HepG2 (cell line): ENCODE results near the gene GRM1. TPM values are rescaled to one million over a fixed set of nuclear protein-coding genes. Genes with fewer than 3 reads are reported as not detected.

Experiments used
- ATAC-seq: fragments of 200-7000 bp; cut with Tn5 transposase; 3 replicates; pipeline ENCODE4 v1.9.1; 2020; ENCODE audit warnings: mild to moderate bottlenecking, moderate library complexity
- BruUV-seq: library from RNA; stranded (reverse); fragments of 400-500 nt; replicated peaks from 2 replicates; lab custom pipeline; 2021; lab: Mats Ljungman, UMichigan
- CTCF ChIA-PET: fragments of 300-600 bp; formaldehyde crosslinking; extraction: SDS; loops from one replicate; lab custom pipeline; 2021; ENCODE audit warnings: low total read pairs, inconsistent platforms, low intra/inter-chr PET ratio; lab: Yijun Ruan, JAX
- POLR2A ChIA-PET: fragments of 350-600 bp; sonication (Branson Sonifier 250); formaldehyde crosslinking; loops from one replicate; lab custom pipeline; 2020; ENCODE audit warnings: antibody characterized with exemption, inconsistent platforms; lab: Yijun Ruan, JAX
- DNase-seq: peaks from one replicate; pipeline ENCODE4 v3.0.0-alpha.2; 2015; ENCODE audit warnings: low spot score
- FAIRE-seq: peaks from 3 replicates; lab custom pipeline; 2011; peaks lifted over from hg19 to GRCh38; lab: Jason Lieb, UNC
- H2AFZ ChIP-seq: one replicate; pipeline ENCODE4 v1.6.1; 2011; ENCODE audit warnings: low read length, inconsistent platforms
- H3K27ac ChIP-seq: fragments of 300-600 bp; 3 replicates; pipeline ENCODE4 v1.8.0; 2011; ENCODE audit warnings: mixed run types, mild to moderate bottlenecking, mixed read lengths, low read length, inconsistent platforms; ENCODE audit not compliant: insufficient read depth; ENCODE audit errors: extremely low read length
- H3K27me3 ChIP-seq, 2 experiments: fragments of 200-600 bp in 1 of 2; 2 replicates in 1 of 2; 3 replicates in 1 of 2; pipeline versions ENCODE4 v1.6.0 to v1.8.0; 2011; ENCODE audit warnings: low read length in 2 of 2, mild to moderate bottlenecking in 2 of 2, moderate library complexity in 2 of 2, inconsistent platforms in 1 of 2; ENCODE audit not compliant: insufficient read depth in 2 of 2, control insufficient read depth in 1 of 2
- H3K36me3 ChIP-seq, 2 experiments: fragments of 200-600 bp in 1 of 2; replicated peaks in 1 of 2; 2 replicates in 1 of 2; 3 replicates in 1 of 2; pipeline versions ENCODE4 v1.5.1 to v1.8.0; 2011; ENCODE audit warnings: low read length in 2 of 2, inconsistent platforms in 1 of 2; ENCODE audit not compliant: insufficient read depth in 2 of 2, control insufficient read depth in 1 of 2
- H3K4me1 ChIP-seq: 2 replicates; pipeline ENCODE4 v1.5.1; 2012; ENCODE audit warnings: low read length, inconsistent platforms; ENCODE audit not compliant: insufficient read depth
- H3K4me2 ChIP-seq: 2 replicates; pipeline ENCODE4 v1.6.0; 2011; ENCODE audit warnings: low read depth, low read length, inconsistent platforms
- H3K4me3 ChIP-seq, 3 experiments: fragments of 200-600 bp in 1 of 3; sonication (generic), shearing (Covaris generic) in 1 of 3; replicated peaks in 1 of 3; 2 replicates each; pipeline ENCODE4 v1.5.1; 2011 to 2016; ENCODE audit warnings: low read length in 3 of 3, inconsistent platforms in 2 of 3, low read depth in 2 of 3, mild to moderate bottlenecking in 2 of 3, control low read depth in 1 of 3, mixed read lengths in 1 of 3; ENCODE audit not compliant: insufficient read depth in 1 of 3
- H3K79me2 ChIP-seq: one replicate; pipeline ENCODE4 v1.6.1; 2011; ENCODE audit warnings: low read length, inconsistent platforms; ENCODE audit not compliant: insufficient read depth
- H3K9ac ChIP-seq: 2 replicates; pipeline ENCODE4 v1.6.0; 2011; ENCODE audit warnings: mild to moderate bottlenecking, low read depth, low read length, inconsistent platforms; ENCODE audit not compliant: insufficient read depth
- H3K9me3 ChIP-seq: 2 replicates; pipeline ENCODE4 v1.5.1; 2012; ENCODE audit warnings: mild to moderate bottlenecking, low read length
- H4K20me1 ChIP-seq: 2 replicates; pipeline ENCODE4 v1.6.0; 2011; ENCODE audit warnings: inconsistent platforms, mild to moderate bottlenecking, low read length, moderate library complexity; ENCODE audit not compliant: insufficient read depth
- CCAR2 ChIP-seq: fragments of 200-400 bp; formaldehyde crosslinking; optimal IDR thresholded peaks from 2 replicates; pipeline ENCODE3; 2018; ENCODE audit warnings: low read depth, mild to moderate bottlenecking, low read length, moderate library complexity
- KLF16 ChIP-seq, 2 experiments: sonication (generic) in 1 of 2; formaldehyde crosslinking in 1 of 2; IDR thresholded peaks; 2 replicates each; pipeline versions ENCODE4 v1.6.1 to v1.8.0; 2016 to 2023; ENCODE audit warnings: missing genetic modification reagents in 2 of 2, missing compliant biosample characterization in 1 of 2
- LCORL ChIP-seq, 2 experiments: fragments of 450-650 bp in 1 of 2; sonication (generic) in 1 of 2; formaldehyde crosslinking in 1 of 2; IDR thresholded peaks; 2 replicates each; pipeline versions ENCODE4 v1.5.0 to v1.6.1; 2017 to 2020; ENCODE audit warnings: antibody characterized with exemption in 1 of 2, missing genetic modification reagents in 1 of 2
- NFIB ChIP-seq: sonication (generic); formaldehyde crosslinking; IDR thresholded peaks from 2 replicates; pipeline ENCODE4 v1.9.0; 2021; ENCODE audit warnings: missing genetic modification reagents, mild to moderate bottlenecking, borderline replicate concordance
- REST ChIP-seq, 2 experiments: IDR thresholded peaks; 2 replicates each; pipeline ENCODE4 v1.6.1; 2011 to 2012; ENCODE audit warnings: low read length in 2 of 2, borderline replicate concordance in 1 of 2, low read depth in 1 of 2, mild to moderate bottlenecking in 1 of 2, moderate library complexity in 1 of 2
- ZNF598 ChIP-seq: sonication (generic); formaldehyde crosslinking; IDR thresholded peaks from 2 replicates; pipeline ENCODE4 v1.5.1; 2020; ENCODE audit warnings: mild to moderate bottlenecking, missing genetic modification reagents, borderline replicate concordance
- WGBS: methylation state at CpG from one replicate; pipeline ENCODE4 v1.1.6; 2017; ENCODE audit warnings: low lambda C conversion rate; 5-methylcytosine and 5-hydroxymethylcytosine counted together
- in situ Hi-C: cut with HindIII; loops from 2 replicates; pipeline ENCODE4 v1.10.0; 2017; ENCODE audit warnings: low pct_unique_long_range_greater_than_20kb; ENCODE audit not compliant: extremely low pct_ligation_motif_present
- intact Hi-C: fragments of 100-400 bp; cut with micrococcal nuclease; formaldehyde crosslinking; loops from one replicate; pipeline ENCODE4 v1.10.0; 2022; ENCODE audit not compliant: unreplicated experiment
- polyA plus RNA-seq, 8 experiments: library from polyadenylated mRNA; depleted of rRNA in 3 of 8; stranded (reverse) in 7 of 8; unstranded in 1 of 8; fragments of >200 nt; fragmentation: Illumina TruSeq in 4 of 8; extraction: Trizol in 4 of 8; gene quantifications; 2 replicates each; pipeline versions ENCODE4 v1.2.1 to v1.2.3, GENCODE V29; 2011 to 2016; ENCODE audit warnings: low read depth in 4 of 8, missing spikeins in 1 of 8, mixed read lengths in 1 of 8; ENCODE audit not compliant: insufficient read depth in 1 of 8
- total RNA-seq, 5 experiments: library from RNA; depleted of rRNA; stranded (reverse); fragments of >200 nt; fragmentation: Illumina TruSeq; extraction: Trizol; gene quantifications; 2 replicates each; pipeline ENCODE4 v1.2.3, GENCODE V29; 2016; ENCODE audit warnings: low read depth in 1 of 5
- TF ChIP-seq, protein P1 (sequence below): IDR thresholded peaks from 2 replicates; pipeline ENCODE4 v1.6.1; 2016; ENCODE audit warnings: low read depth, missing genetic modification reagents, missing compliant biosample characterization
- TF ChIP-seq, protein P2 (sequence below): sonication (generic); formaldehyde crosslinking; conservative IDR thresholded peaks from 2 replicates; pipeline ENCODE4 v1.4.0; 2020; ENCODE audit warnings: missing genetic modification reagents

GRM1 gene
- total and polyA plus RNA-seq, 2 of the 13 experiments (the other 11 are each of a cell fraction or from before 2014, with no cell fraction given) = 0.09 TPM; not detected in 1

GRCh38 chr6:146212781-146213180, 183.9 kb downstream of the GRM1 start (continued):
- TF ChIP-seq, protein P1, sequence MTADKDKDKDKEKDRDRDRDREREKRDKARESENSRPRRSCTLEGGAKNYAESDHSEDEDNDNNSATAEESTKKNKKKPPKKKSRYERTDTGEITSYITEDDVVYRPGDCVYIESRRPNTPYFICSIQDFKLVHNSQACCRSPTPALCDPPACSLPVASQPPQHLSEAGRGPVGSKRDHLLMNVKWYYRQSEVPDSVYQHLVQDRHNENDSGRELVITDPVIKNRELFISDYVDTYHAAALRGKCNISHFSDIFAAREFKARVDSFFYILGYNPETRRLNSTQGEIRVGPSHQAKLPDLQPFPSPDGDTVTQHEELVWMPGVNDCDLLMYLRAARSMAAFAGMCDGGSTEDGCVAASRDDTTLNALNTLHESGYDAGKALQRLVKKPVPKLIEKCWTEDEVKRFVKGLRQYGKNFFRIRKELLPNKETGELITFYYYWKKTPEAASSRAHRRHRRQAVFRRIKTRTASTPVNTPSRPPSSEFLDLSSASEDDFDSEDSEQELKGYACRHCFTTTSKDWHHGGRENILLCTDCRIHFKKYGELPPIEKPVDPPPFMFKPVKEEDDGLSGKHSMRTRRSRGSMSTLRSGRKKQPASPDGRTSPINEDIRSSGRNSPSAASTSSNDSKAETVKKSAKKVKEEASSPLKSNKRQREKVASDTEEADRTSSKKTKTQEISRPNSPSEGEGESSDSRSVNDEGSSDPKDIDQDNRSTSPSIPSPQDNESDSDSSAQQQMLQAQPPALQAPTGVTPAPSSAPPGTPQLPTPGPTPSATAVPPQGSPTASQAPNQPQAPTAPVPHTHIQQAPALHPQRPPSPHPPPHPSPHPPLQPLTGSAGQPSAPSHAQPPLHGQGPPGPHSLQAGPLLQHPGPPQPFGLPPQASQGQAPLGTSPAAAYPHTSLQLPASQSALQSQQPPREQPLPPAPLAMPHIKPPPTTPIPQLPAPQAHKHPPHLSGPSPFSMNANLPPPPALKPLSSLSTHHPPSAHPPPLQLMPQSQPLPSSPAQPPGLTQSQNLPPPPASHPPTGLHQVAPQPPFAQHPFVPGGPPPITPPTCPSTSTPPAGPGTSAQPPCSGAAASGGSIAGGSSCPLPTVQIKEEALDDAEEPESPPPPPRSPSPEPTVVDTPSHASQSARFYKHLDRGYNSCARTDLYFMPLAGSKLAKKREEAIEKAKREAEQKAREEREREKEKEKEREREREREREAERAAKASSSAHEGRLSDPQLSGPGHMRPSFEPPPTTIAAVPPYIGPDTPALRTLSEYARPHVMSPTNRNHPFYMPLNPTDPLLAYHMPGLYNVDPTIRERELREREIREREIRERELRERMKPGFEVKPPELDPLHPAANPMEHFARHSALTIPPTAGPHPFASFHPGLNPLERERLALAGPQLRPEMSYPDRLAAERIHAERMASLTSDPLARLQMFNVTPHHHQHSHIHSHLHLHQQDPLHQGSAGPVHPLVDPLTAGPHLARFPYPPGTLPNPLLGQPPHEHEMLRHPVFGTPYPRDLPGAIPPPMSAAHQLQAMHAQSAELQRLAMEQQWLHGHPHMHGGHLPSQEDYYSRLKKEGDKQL = no peak
- no peak for TF ChIP-seq CCAR2

DNA sequence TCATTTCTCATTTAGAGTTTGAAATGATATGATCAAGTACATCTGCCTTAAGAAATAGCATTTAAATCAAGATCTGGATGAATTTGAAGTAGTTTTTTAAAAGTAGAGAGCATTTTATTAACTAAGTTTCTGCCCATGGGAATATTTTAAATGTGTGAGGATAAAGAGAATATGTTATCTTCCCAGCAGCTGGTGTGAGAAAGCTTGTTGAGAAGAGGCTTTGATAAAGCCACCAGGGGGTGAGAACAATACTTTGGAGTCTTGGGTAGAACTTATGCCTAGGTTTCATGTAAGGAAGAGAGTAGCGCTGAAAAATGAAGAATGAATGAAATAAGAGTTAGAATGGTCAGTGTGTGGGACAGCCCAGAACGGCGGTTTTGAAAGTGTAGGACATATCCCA, 190.2 kb downstream of the GRM1 start:
- CTCF ChIA-PET = no interaction called here
- in situ Hi-C loops = no loop called here
- Histone ChIP-seq H4K20me1 (no peaks in the 10 kb centered on the region), H3K27me3 (no peaks in the 10 kb centered on the region), H3K4me3 (no peak overlapping the region), H3K79me2 (no peaks in the 10 kb centered on the region), H3K4me1 (no peaks in the 10 kb centered on the region), H3K9ac (no peak overlapping the region), H3K9me3 (no peaks in the 10 kb centered on the region), H3K36me3 (no peaks in the 10 kb centered on the region), H2AFZ (no peak overlapping the region), H3K27ac (no peak overlapping the region), H3K4me2 (no peak overlapping the region)
- ATAC-seq = no peak
- no peak for FAIRE-seq
- no TSS peak for BruUV-seq
- TF ChIP-seq LCORL (IDR thresholded peaks at IDR 0.05) (no peak), LCORL (CRISPR knock-in tag; IDR thresholded peaks at IDR 0.05) (no peak), REST (IDR thresholded peaks at IDR 0.05; ENCODE audit: borderline replicate concordance in 1 of 2, low read depth in 1 of 2, low read length in 2 of 2) (no peak), KLF16 (CRISPR knock-in tag; IDR thresholded peaks at IDR 0.05) (no peak), NFIB (CRISPR knock-in tag) (no peak), ZNF598 (CRISPR knock-in tag) (no peak)
- TF ChIP-seq, protein P2, sequence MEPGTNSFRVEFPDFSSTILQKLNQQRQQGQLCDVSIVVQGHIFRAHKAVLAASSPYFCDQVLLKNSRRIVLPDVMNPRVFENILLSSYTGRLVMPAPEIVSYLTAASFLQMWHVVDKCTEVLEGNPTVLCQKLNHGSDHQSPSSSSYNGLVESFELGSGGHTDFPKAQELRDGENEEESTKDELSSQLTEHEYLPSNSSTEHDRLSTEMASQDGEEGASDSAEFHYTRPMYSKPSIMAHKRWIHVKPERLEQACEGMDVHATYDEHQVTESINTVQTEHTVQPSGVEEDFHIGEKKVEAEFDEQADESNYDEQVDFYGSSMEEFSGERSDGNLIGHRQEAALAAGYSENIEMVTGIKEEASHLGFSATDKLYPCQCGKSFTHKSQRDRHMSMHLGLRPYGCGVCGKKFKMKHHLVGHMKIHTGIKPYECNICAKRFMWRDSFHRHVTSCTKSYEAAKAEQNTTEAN (CRISPR knock-in tag) = no peak
- POLR2A ChIA-PET = no interaction called here
- intact Hi-C loops = no loop called here
- DNase-seq = no peak
- WGBS = 29% methylated on average over 3 of the region's 3 CpGs
